D721Med (cell line): ENCODE measurements around the gene COIL.

Experiments used
- DNase-seq: peaks from one replicate; pipeline ENCODE4 v3.0.0; 2011; ENCODE audit warnings: low spot score; ENCODE audit not compliant: insufficient read length
- FAIRE-seq: peaks from 2 replicates; lab custom pipeline; 2011; peaks lifted over from hg19 to GRCh38; lab: Jason Lieb, UNC
- TF ChIP-seq, protein P1 (sequence below): IDR thresholded peaks from 2 replicates; pipeline ENCODE4 v1.5.1; 2012; ENCODE audit warnings: mild to moderate bottlenecking, control low read depth; ENCODE audit not compliant: insufficient read depth; ENCODE audit errors: missing control alignments

The COIL gene

DNA sequence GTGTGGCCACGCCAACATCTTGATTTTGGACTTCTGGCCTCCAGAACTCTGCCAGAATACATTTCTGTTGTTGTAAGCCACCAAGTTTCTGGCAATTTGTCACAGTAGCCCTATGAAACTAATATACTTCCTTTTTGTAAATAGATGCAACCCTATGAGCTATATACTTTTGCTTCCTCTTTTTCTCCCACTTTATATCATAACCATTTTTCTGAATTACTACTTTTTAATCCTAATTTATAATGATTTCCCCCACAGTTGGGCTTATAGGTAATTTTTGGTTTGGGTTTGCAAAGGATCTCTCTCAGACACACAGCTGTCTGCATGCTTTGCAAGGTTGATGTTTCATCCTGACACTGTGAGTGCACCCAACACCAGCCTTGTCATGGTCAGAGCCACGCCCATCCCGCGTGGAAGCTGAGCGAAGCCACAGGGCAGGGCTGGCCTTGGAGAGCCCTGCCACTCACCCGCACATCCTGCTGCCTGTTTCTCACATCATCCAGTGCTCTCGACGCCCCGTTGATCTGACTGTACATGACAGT lies 52.8 kb downstream of the COIL start:
- FAIRE-seq = no peak
- TF ChIP-seq, protein P1, sequence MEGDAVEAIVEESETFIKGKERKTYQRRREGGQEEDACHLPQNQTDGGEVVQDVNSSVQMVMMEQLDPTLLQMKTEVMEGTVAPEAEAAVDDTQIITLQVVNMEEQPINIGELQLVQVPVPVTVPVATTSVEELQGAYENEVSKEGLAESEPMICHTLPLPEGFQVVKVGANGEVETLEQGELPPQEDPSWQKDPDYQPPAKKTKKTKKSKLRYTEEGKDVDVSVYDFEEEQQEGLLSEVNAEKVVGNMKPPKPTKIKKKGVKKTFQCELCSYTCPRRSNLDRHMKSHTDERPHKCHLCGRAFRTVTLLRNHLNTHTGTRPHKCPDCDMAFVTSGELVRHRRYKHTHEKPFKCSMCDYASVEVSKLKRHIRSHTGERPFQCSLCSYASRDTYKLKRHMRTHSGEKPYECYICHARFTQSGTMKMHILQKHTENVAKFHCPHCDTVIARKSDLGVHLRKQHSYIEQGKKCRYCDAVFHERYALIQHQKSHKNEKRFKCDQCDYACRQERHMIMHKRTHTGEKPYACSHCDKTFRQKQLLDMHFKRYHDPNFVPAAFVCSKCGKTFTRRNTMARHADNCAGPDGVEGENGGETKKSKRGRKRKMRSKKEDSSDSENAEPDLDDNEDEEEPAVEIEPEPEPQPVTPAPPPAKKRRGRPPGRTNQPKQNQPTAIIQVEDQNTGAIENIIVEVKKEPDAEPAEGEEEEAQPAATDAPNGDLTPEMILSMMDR = no peak
- DNase-seq = no peak

DNA sequence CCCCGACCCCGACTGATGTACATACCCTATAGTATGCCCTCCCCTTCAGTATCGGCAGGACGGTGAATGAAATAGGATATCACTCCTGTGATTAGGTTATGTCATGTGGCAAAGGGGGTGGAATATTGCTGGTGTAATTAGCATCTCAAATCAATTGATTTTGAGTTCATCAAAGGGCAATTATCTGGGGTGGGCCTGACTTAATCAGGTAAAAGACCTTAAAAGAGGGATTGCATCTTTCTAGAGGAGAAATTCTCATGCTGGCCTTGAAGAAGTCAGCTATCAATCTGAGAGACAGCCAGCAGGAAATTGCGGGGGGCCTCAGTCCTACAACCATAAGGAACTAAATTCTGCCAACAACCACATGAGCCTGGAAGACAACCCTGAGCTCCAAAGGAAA lies 57.3 kb downstream of the COIL start:
- FAIRE-seq (no peak), DNase-seq (no peak)
- TF ChIP-seq, protein P1 = no peak

DNA sequence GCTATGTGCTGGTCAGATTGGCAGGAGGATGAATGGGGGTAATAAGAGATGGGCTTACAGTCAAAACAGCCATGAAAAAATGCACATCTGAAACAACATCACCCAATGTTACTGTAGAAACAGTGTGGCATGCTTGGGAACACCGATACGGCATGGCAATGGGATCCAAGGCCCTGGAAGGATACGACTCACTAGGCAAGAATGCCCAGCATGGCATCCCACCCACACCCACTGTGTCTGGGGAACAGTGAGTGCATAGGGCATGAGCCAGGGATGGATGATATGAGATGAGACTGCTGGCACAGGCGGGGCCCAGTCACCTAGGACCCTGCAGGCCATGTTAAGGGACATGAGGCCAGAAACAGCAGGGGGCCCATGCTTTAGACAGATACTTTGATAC lies 58.5 kb downstream of the COIL start:
- no peak for FAIRE-seq
- TF ChIP-seq, protein P1 = no peak
- no peak for DNase-seq

DNA sequence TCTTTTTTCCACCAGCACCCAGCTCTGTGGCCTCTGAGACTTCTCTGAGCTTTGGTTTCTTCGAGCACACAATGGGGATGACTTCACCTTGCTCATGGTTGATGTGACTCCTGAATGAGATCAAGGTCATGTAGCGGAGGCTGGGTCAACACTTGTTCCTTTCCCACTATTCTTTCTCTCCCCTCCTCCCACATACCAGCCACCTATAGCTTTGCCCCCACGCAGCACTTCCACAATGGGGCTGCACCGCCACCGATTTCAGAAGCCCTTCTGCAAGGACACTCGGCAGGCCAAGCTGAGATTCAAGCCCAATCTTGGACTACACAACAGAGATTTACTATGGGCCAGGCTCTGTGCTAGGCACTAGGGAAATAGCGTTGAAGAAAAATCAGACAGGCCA lies 61.4 kb downstream of the COIL start:
- DNase-seq = no peak
- TF ChIP-seq, protein P1 = no peak
- no peak for FAIRE-seq

DNA sequence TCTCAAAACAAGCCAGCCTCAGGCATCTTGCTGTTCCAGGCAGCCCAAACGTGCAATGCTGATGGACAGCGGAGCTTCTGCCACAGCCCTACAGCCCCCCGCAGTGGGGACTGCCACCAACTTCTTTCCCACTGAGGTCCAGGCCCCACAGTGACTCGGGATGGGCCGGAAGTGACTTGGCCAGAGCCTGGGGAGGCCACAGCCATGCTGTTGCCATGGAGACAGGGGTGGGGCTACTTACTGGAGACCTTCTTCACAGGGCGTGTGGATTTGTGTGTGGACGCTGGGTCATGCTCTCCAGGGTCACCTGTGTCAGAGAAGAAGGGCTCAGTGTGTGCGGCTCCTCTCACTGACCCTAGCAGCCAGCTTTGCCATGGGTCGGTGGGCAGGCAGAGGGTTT lies 62.0 kb downstream of the COIL start:
- DNase-seq = no peak
- TF ChIP-seq, protein P1 = no peak
- FAIRE-seq = no peak

DNA sequence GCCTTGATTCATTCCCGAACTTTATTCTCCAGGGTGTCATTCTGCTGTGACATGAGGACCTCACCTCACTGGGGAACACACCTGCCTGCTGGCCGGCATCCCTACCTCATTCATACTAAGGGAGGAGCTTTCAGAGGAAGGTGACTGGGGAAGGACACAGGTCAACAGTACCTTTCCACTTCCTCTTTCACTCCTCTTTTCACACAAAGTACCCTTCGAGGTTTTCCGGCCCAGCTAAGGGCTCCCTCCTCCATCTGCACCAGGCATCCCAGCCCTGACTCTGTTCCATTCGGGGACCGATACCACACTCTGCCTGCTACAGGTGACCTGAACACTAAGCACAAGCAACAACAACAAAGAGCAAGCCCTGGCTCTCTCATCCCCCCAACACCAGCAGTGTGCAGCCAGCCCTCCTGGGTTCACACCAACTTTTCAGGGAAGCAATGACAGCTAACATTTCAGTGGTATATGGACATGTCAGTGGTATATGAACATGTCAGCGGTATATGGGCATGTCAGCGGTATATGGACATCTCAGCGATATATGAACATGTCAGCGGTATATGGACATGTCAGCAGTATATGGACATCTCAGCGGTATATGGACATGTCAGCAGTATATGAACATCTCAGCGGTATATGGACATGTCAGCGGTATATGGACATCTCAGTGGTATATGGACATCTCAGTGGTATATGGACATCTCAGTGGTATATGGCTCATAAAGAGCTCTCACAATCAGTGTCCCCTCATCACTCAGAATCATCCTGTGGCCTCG lies 63.0 kb downstream of the COIL start:
- FAIRE-seq (no peak), DNase-seq (no peak)
- TF ChIP-seq, protein P1 = no peak

DNA sequence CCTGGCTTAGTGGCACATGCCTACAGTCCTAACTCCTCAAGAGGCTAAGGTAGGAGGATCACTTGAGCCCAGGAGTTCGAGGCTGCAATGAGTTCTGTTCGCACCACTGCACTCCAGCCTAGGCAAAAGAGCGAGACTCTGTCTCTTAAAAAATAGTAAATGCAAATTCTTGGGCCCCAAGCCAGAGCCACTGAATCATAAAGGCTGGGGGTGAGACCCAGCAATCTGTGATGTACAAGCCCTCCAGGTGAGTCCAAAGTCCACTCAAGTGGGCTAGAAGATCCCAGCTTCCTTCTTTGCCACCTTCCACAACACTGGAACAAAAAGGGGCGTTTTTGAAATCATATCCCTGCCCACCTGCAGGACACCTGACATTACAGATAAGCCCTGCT lies 63.9 kb downstream of the COIL start:
- no peak for DNase-seq
- FAIRE-seq = no peak
- TF ChIP-seq, protein P1 = no peak
